ENCODE data around the gene SLC23A2.

SLC23A2 gene

DNA sequence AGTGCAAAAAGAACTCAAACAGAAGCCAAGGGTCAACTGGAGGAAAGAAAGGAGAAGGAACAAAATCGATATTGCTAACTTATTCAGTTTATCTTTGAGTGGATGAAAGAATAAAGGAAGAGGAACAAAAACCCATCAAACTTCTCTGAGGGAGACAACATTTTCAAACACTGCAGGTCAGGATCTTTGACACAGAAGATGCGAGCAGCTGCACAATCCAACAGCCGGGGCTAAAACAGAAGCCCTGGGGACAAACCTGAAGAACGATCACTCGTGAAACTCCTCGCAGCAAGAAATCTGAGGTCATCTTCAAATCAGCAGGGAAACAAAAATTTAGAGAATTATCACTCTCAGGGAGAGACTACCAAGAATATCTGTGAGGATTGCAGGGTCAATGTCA, 14.2 kb downstream of the SLC23A2 start (continued):
- TF ChIP-seq, protein P1, sequence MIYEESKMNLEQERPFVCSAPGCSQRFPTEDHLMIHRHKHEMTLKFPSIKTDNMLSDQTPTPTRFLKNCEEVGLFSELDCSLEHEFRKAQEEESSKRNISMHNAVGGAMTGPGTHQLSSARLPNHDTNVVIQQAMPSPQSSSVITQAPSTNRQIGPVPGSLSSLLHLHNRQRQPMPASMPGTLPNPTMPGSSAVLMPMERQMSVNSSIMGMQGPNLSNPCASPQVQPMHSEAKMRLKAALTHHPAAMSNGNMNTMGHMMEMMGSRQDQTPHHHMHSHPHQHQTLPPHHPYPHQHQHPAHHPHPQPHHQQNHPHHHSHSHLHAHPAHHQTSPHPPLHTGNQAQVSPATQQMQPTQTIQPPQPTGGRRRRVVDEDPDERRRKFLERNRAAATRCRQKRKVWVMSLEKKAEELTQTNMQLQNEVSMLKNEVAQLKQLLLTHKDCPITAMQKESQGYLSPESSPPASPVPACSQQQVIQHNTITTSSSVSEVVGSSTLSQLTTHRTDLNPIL (CRISPR knock-in tag; IDR thresholded peaks at IDR 0.05; ENCODE audit: low read depth) = no peak

DNA sequence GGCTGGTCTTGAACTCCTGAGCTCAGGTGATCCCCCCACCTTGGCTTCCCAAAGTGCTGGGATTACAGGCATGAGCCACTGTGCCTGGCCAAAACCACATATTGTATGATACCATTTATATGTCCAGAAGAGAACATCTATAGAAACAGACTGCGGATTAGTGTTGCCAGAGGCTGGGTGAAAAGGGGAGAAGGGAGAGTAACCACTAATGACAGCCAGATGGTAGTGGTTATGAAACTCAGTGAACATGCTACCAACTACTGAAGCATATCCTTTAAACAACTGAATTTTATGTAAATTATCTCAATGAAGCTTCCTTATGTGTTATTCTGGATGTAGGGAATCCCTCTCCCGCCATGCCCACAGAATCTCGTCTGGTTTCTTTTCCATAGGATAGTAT, 15.7 kb downstream of the SLC23A2 start:
- TF ChIP-seq ARNTL (CRISPR knock-in tag; IDR thresholded peaks at IDR 0.05; ENCODE audit: borderline replicate concordance, low read depth) (no peak), BACH2 (CRISPR knock-in tag; IDR thresholded peaks at IDR 0.05; ENCODE audit: borderline replicate concordance) (no peak), ZFP30 (CRISPR knock-in tag; IDR thresholded peaks at IDR 0.05) (no peak), ZNF565 (CRISPR knock-in tag; conservative IDR thresholded peaks at IDR 0.05; ENCODE audit: low read depth) (no peak), TCF4 (CRISPR knock-in tag; IDR thresholded peaks at IDR 0.05; ENCODE audit: borderline replicate concordance) (no peak), ISL1 (CRISPR knock-in tag; IDR thresholded peaks at IDR 0.05) (no peak), ZFP3 (CRISPR knock-in tag; IDR thresholded peaks at IDR 0.05) (no peak), OSR1 (CRISPR knock-in tag; IDR thresholded peaks at IDR 0.05) (no peak), ESRRG (CRISPR knock-in tag; IDR thresholded peaks at IDR 0.05) (no peak)
- TF ChIP-seq, protein P1 (CRISPR knock-in tag; IDR thresholded peaks at IDR 0.05; ENCODE audit: low read depth) = no peak
- TF ChIP-seq, protein P2, sequence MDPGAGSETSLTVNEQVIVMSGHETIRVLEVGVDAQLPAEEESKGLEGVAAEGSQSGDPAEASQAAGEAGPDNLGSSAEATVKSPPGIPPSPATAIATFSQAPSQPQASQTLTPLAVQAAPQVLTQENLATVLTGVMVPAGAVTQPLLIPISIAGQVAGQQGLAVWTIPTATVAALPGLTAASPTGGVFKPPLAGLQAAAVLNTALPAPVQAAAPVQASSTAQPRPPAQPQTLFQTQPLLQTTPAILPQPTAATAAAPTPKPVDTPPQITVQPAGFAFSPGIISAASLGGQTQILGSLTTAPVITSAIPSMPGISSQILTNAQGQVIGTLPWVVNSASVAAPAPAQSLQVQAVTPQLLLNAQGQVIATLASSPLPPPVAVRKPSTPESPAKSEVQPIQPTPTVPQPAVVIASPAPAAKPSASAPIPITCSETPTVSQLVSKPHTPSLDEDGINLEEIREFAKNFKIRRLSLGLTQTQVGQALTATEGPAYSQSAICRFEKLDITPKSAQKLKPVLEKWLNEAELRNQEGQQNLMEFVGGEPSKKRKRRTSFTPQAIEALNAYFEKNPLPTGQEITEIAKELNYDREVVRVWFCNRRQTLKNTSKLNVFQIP (CRISPR knock-in tag; IDR thresholded peaks at IDR 0.05; ENCODE audit: borderline replicate concordance, low read depth) = no peak
- TF ChIP-seq, protein P3, sequence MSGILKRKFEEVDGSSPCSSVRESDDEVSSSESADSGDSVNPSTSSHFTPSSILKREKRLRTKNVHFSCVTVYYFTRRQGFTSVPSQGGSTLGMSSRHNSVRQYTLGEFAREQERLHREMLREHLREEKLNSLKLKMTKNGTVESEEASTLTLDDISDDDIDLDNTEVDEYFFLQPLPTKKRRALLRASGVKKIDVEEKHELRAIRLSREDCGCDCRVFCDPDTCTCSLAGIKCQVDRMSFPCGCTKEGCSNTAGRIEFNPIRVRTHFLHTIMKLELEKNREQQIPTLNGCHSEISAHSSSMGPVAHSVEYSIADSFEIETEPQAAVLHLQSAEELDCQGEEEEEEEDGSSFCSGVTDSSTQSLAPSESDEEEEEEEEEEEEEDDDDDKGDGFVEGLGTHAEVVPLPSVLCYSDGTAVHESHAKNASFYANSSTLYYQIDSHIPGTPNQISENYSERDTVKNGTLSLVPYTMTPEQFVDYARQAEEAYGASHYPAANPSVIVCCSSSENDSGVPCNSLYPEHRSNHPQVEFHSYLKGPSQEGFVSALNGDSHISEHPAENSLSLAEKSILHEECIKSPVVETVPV (CRISPR knock-in tag; IDR thresholded peaks at IDR 0.05) = no peak
- TF ChIP-seq, protein P4, sequence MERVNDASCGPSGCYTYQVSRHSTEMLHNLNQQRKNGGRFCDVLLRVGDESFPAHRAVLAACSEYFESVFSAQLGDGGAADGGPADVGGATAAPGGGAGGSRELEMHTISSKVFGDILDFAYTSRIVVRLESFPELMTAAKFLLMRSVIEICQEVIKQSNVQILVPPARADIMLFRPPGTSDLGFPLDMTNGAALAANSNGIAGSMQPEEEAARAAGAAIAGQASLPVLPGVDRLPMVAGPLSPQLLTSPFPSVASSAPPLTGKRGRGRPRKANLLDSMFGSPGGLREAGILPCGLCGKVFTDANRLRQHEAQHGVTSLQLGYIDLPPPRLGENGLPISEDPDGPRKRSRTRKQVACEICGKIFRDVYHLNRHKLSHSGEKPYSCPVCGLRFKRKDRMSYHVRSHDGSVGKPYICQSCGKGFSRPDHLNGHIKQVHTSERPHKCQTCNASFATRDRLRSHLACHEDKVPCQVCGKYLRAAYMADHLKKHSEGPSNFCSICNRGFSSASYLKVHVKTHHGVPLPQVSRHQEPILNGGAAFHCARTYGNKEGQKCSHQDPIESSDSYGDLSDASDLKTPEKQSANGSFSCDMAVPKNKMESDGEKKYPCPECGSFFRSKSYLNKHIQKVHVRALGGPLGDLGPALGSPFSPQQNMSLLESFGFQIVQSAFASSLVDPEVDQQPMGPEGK (CRISPR knock-in tag; IDR thresholded peaks at IDR 0.05; ENCODE audit: borderline replicate concordance) = no peak
- ATAC-seq = peak; percentile 49; the same call in 2 of the 3 replicates

DNA sequence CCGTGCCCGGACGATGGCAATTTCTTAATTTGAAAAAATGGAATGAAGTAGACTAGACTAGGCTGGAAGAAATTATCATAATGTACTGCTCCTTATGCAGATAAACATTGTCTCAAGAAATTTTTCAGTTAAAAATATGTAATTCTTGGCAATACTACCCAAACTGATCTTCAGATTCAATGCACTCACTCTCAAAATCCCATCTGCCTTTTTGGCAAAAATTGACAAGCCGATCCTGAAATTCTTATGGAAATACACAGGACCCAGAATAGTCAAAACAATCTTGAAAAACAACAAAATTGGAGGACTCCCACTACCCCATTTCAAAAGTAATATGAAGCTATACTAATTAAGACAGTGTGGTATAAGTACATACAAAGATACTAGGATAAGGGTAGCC, 19.0 kb downstream of the SLC23A2 start:
- no peak for ATAC-seq
- no peak for TF ChIP-seq ZC3H10 (CRISPR knock-in tag; IDR thresholded peaks at IDR 0.05)

DNA sequence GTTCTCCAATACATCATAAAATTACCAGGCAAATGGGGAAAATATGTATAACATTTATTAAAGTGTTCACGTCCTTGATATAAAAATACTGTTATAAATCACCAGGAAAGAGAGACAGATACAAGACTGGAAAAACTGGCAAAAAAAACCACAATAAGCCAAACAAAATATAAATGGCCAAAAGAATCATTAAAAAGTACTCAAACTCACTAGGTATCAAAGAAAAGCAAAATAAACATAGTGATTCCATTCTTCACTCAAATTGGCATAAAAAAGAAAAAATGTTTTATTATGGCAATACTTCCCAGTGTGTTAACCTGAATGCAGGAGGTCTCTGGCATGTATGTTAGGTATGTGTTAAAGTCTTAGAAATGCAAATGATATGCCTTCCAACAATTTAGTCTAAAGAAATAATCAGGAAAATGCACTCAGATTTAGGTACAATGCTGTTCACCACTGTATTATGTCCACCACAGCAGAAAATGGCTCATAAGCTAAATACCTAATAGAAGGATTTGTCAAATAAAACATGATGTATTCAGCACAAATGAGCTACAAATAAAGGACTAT, 21.4 kb downstream of the SLC23A2 start:
- TF ChIP-seq ZNF70 (CRISPR knock-in tag; IDR thresholded peaks at IDR 0.05) (no peak), ZC3H10 (CRISPR knock-in tag; IDR thresholded peaks at IDR 0.05) (no peak), ZFP3 (CRISPR knock-in tag; IDR thresholded peaks at IDR 0.05) (no peak)
- ATAC-seq = no peak

DNA sequence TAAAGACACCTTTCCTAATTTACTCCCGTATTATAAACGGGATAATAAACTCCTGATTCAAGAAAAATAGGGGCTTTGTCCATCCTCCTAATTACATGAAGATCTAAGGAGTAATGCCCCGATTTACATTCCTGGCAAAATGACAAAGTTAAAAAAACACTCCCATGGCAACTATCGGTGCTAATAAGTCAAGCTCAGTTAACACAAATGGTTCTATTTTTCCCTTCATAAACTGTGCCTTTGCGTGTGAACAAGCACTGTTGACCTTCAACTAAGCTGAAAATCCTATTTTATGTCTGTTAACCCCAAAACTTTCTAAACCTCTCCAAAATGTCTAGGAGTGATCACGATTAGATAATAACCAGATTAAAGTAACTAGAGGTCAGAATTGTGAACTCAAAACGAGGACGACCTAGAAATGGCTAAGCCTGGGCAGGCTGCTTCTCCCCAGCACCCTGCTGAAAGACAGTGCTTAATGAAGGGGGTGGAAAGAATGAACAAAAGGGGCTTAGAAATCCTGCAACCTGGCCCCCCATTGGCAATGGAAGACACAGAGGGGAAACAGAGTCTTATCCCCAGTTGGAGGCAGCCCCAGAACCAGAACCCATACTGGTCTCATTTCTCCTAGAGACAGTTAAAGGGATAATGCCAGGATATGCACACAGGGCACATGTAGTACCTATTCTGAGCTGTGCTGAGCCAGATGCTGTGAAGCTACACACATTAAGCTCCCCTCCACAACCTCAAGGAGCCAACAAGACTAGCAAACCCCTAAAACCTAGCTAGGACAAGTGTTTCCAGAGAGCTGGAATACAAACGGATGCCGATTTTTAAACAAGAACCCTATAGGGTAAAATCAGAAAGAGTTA, 23.0 kb downstream of the SLC23A2 start:
- no peak for ATAC-seq
- TF ChIP-seq ZFP3 (CRISPR knock-in tag; IDR thresholded peaks at IDR 0.05) (no peak), ZFP30 (CRISPR knock-in tag; IDR thresholded peaks at IDR 0.05) (no peak), PPARA (CRISPR knock-in tag; IDR thresholded peaks at IDR 0.05; ENCODE audit: borderline replicate concordance) (no peak), RARB (CRISPR knock-in tag; IDR thresholded peaks at IDR 0.05) (no peak), OSR1 (CRISPR knock-in tag; IDR thresholded peaks at IDR 0.05) (no peak)
- TF ChIP-seq, protein P2 (CRISPR knock-in tag; IDR thresholded peaks at IDR 0.05; ENCODE audit: borderline replicate concordance, low read depth) = no peak
- TF ChIP-seq, protein P3 (CRISPR knock-in tag; IDR thresholded peaks at IDR 0.05) = no peak
- TF ChIP-seq, protein P5, sequence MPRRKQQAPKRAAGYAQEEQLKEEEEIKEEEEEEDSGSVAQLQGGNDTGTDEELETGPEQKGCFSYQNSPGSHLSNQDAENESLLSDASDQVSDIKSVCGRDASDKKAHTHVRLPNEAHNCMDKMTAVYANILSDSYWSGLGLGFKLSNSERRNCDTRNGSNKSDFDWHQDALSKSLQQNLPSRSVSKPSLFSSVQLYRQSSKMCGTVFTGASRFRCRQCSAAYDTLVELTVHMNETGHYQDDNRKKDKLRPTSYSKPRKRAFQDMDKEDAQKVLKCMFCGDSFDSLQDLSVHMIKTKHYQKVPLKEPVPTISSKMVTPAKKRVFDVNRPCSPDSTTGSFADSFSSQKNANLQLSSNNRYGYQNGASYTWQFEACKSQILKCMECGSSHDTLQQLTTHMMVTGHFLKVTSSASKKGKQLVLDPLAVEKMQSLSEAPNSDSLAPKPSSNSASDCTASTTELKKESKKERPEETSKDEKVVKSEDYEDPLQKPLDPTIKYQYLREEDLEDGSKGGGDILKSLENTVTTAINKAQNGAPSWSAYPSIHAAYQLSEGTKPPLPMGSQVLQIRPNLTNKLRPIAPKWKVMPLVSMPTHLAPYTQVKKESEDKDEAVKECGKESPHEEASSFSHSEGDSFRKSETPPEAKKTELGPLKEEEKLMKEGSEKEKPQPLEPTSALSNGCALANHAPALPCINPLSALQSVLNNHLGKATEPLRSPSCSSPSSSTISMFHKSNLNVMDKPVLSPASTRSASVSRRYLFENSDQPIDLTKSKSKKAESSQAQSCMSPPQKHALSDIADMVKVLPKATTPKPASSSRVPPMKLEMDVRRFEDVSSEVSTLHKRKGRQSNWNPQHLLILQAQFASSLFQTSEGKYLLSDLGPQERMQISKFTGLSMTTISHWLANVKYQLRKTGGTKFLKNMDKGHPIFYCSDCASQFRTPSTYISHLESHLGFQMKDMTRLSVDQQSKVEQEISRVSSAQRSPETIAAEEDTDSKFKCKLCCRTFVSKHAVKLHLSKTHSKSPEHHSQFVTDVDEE (CRISPR knock-in tag; IDR thresholded peaks at IDR 0.05) = no peak

All from SK-N-SH treated with all-trans-retinoic acid at 6 μM for 48 hours (cell line).